ENCODE results near the gene PHOX2A.
A peak's percentile ranks its signal among the peaks of the same experiment; 100 is the strongest.

Gene PHOX2A

GRCh38 chr11:72247584-72247983 lies 3.6 kb upstream of the PHOX2A start:
- DNase-seq, result no peak

- DNase-seq, result no peak
Measured at GRCh38 chr11:72245263-72245816, 1.4 kb upstream of the PHOX2A start.

- no peak for DNase-seq
Measured at GRCh38 chr11:72244361-72245262, 636 bp upstream of the PHOX2A start.

- DNase-seq, result no peak
Measured at GRCh38 chr11:72243173-72244059, 560 bp downstream of the PHOX2A start.

- no peak for DNase-seq
Measured at GRCh38 chr11:72242141-72242540, 1.8 kb downstream of the PHOX2A start.

- DNase-seq, result no peak
Measured at GRCh38 chr11:72241291-72241781, 2.6 kb downstream of the PHOX2A start.

GRCh38 chr11:72240461-72241290 lies 3.3 kb downstream of the PHOX2A start:
- DNase-seq, result no peak

- DNase-seq, result peak; percentile 68
Measured at GRCh38 chr11:72239849-72240460, 4.0 kb downstream of the PHOX2A start.

GRCh38 chr11:72239313-72239848 lies 4.6 kb downstream of the PHOX2A start:
- peak; percentile 75 for DNase-seq

- DNase-seq, result no peak
Measured at GRCh38 chr11:72238492-72239312, 5.3 kb downstream of the PHOX2A start.

- peak; percentile 72 for DNase-seq
Measured at GRCh38 chr11:72238040-72238450, 5.9 kb downstream of the PHOX2A start.

- DNase-seq, result no peak
Measured at GRCh38 chr11:72237112-72237931, 6.7 kb downstream of the PHOX2A start.

GRCh38 chr11:72236774-72237111 lies 7.2 kb downstream of the PHOX2A start:
- no peak for DNase-seq

- DNase-seq, result no peak
Measured at GRCh38 chr11:72236083-72236697, 7.8 kb downstream of the PHOX2A start.

GRCh38 chr11:72235351-72236057 lies 8.5 kb downstream of the PHOX2A start:
- no peak for DNase-seq

- DNase-seq, result no peak
Measured at GRCh38 chr11:72234920-72235319, 9.1 kb downstream of the PHOX2A start.

GRCh38 chr11:72234514-72234830 lies 9.5 kb downstream of the PHOX2A start:
- no peak for DNase-seq

GRCh38 chr11:72233773-72234513 lies 10.0 kb downstream of the PHOX2A start:
- no peak for DNase-seq

All from femur (tissue), 1 donor.